Measurements from ENCODE around the gene SH3PXD2A.

GRCh38 chr10:103733045-103733419, 122.3 kb downstream of the SH3PXD2A start:
- TF ChIP-seq RAD21 (IDR thresholded peaks at IDR 0.05; ENCODE audit: low read length) (no peak), CTCF (conservative IDR thresholded peaks at IDR 0.05; ENCODE audit: low read depth, low read length) (no peak), MAZ (IDR thresholded peaks at IDR 0.05; ENCODE audit: borderline replicate concordance, low read depth, low read length) (no peak), MAFK (IDR thresholded peaks at IDR 0.05; ENCODE audit: low read depth, low read length) (no peak)
